Suprapubic skin (tissue), 4 donors: ENCODE results near the gene ACER3. TPM values are rescaled to one million over a fixed set of nuclear protein-coding genes. Genes with fewer than 3 reads are reported as not detected.

ENCODE experiments used
- DNase-seq, 2 donors: peaks; one replicate each; pipeline ENCODE4 v3.0.0-alpha.2; 2019; ENCODE audit warnings: low spot score in 2 of 2
- H3K27ac ChIP-seq: fragments of 200-600 bp; sonication (generic); one replicate; pipeline ENCODE4 v1.5.1; 2019
- H3K27me3 ChIP-seq: fragments of 200-600 bp; sonication (generic); one replicate; pipeline ENCODE4 v1.5.1; 2019
- H3K36me3 ChIP-seq: fragments of 200-600 bp; sonication (generic); one replicate; pipeline ENCODE4 v1.5.1; 2019
- H3K4me1 ChIP-seq: fragments of 200-600 bp; sonication (generic); one replicate; pipeline ENCODE4 v1.5.1; 2019
- H3K4me3 ChIP-seq: fragments of 200-600 bp; sonication (generic); one replicate; pipeline ENCODE4 v1.5.1; 2019; ENCODE audit warnings: mild to moderate bottlenecking
- H3K9me3 ChIP-seq: fragments of 200-600 bp; sonication (generic); one replicate; pipeline ENCODE4 v1.5.1; 2019
- EP300 ChIP-seq: sonication (generic); formaldehyde crosslinking; IDR thresholded peaks from one replicate; pipeline ENCODE4 v1.6.1; 2017; ENCODE audit warnings: antibody characterized with exemption
- POLR2A ChIP-seq, 2 donors: fragments of 450-650 bp; IDR thresholded peaks; one replicate each; pipeline ENCODE4 v1.6.1; 2017; ENCODE audit warnings: antibody characterized with exemption in 2 of 2, mild to moderate bottlenecking in 2 of 2, moderate library complexity in 2 of 2
- POLR2AphosphoS5 ChIP-seq, 3 donors: sonication (generic); formaldehyde crosslinking; IDR thresholded peaks; one replicate each; pipeline ENCODE4 v1.6.1; 2017; ENCODE audit warnings: antibody characterized with exemption in 3 of 3
- WGBS: methylation state at CpG from one replicate; pipeline ENCODE4 v1.1.5; 2018; 5-methylcytosine and 5-hydroxymethylcytosine counted together
- total RNA-seq, 4 donors: library from RNA; depleted of rRNA; stranded (reverse); fragments of >200 nt; gene quantifications; one replicate each; pipeline ENCODE4 v1.1.0, GENCODE V29; 2016
- TF ChIP-seq, protein P1 (sequence below), 2 donors: fragments of 200-600 bp in 1 of 2; fragments of 450-650 bp in 1 of 2; sonication (generic) in 1 of 2; IDR thresholded peaks; one replicate each; pipeline ENCODE4 v1.5.1; 2016 to 2019; ENCODE audit warnings: antibody characterized with exemption in 2 of 2, mild to moderate bottlenecking in 1 of 2, moderate library complexity in 1 of 2

Gene ACER3
- total RNA-seq, 4 donors from 2014 or later = 8.9 to 10.1 (median 9.5) TPM

DNA sequence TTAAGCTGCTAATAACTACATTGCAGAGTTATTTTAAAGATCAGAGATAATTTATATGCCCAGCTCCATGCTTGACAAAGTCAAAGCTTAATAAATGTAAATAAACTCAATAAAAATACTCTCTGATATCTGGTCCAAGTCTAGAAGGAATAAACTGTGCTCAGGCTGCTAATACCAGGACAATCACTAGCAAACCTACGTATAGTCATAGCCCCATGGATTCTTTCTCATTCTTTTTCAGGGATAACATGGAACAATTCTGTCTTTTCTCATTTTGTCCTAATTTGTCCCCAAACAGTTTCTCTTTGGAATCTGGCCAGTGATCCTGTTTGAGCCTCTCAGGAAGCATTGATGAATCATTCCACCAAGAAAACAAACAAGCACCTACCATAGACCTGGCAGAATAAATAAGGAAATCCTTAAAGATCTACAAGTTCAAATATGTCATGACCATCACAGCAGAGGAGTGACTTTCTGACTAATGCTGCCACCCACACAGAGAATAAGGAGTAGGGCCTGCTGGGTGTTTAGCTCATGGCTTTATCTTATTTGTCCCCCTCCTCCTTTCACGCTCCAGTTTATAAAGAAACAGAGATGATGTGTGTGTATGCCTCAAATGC is 159.4 kb downstream of the ACER3 start:
- DNase-seq = no peak
- H3K27ac ChIP-seq = no peak overlapping the region
- 85% methylated on average over 2 of the region's 2 CpGs for WGBS

DNA sequence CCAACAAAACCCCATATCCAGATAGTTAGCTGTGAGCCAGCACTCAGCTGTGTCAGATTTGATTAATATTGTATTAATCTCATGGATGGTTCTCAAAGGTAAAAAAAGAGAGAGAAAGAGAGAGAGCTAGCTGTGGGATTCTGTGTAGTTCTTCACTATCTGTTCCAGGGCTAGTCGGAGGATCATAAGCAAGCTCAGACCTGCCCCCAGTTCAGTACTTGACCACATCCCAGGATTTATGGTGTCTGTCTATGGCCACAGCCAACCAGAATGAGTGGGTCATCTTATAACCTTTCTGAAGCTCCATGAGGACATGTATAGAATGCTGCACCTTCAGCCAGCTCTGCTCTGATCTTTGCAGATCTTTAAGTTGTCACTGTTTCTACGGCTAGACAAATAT is 160.0 kb downstream of the ACER3 start:
- Histone ChIP-seq H3K4me3 (no peak overlapping the region), H3K27ac (no peak overlapping the region), H3K9me3 (no peaks in the 10 kb centered on the region), H3K27me3 (no peaks in the 10 kb centered on the region), H3K36me3 (peaks cover 13% of the 10 kb centered on the region), H3K4me1 (peaks cover 4% of the 10 kb centered on the region)
- 87% methylated on average over 2 of the region's 2 CpGs for WGBS
- TF ChIP-seq EP300 (no peak), POLR2AphosphoS5 (IDR thresholded peaks at IDR 0.05) (no peak), POLR2A (IDR thresholded peaks at IDR 0.05) (no peak)
- TF ChIP-seq, protein P1, sequence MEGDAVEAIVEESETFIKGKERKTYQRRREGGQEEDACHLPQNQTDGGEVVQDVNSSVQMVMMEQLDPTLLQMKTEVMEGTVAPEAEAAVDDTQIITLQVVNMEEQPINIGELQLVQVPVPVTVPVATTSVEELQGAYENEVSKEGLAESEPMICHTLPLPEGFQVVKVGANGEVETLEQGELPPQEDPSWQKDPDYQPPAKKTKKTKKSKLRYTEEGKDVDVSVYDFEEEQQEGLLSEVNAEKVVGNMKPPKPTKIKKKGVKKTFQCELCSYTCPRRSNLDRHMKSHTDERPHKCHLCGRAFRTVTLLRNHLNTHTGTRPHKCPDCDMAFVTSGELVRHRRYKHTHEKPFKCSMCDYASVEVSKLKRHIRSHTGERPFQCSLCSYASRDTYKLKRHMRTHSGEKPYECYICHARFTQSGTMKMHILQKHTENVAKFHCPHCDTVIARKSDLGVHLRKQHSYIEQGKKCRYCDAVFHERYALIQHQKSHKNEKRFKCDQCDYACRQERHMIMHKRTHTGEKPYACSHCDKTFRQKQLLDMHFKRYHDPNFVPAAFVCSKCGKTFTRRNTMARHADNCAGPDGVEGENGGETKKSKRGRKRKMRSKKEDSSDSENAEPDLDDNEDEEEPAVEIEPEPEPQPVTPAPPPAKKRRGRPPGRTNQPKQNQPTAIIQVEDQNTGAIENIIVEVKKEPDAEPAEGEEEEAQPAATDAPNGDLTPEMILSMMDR (IDR thresholded peaks at IDR 0.05) = no peak
- no peak for DNase-seq

More for the DNA sequence above, 159.4 kb downstream of the ACER3 start:
- peaks cover 13% of the 10 kb centered on the region for H3K36me3 ChIP-seq
- H3K4me1 ChIP-seq = peaks cover 4% of the 10 kb centered on the region
- H3K27me3 ChIP-seq = no peaks in the 10 kb centered on the region
- no peak overlapping the region for H3K4me3 ChIP-seq
- no peaks in the 10 kb centered on the region for H3K9me3 ChIP-seq
- no peak for TF ChIP-seq EP300
- no peak for TF ChIP-seq POLR2A (IDR thresholded peaks at IDR 0.05)
- TF ChIP-seq, protein P1 (IDR thresholded peaks at IDR 0.05) = no peak
- TF ChIP-seq POLR2AphosphoS5 (IDR thresholded peaks at IDR 0.05) = no peak

DNA sequence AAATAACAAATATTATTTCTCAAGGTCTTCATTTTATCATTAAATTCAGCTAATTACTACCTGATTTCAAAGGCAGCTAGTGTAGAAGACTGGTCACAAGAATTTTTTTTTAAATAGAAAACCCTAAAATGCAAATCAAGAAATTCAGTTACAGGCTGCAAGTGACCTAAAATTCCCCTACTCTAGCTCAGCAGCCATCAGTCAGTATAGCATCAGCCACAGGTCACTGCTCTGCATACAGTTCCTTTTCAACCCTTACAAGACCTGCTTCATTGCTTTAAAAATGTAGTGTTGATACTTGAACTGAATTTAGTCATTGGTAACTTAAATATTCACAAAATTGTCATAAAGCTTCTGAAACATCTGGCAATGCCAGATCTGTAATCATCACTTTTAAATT is 164.0 kb downstream of the ACER3 start:
- Histone ChIP-seq H3K27ac (no peak overlapping the region), H3K4me3 (no peak overlapping the region), H3K4me1 (peaks cover 4% of the 10 kb centered on the region), H3K27me3 (no peaks in the 10 kb centered on the region), H3K9me3 (no peaks in the 10 kb centered on the region), H3K36me3 (peaks cover 6% of the 10 kb centered on the region)
- TF ChIP-seq, protein P1 (IDR thresholded peaks at IDR 0.05) = no peak
- TF ChIP-seq POLR2A (IDR thresholded peaks at IDR 0.05) (no peak), POLR2AphosphoS5 (IDR thresholded peaks at IDR 0.05) (no peak), EP300 (no peak)
- no peak for DNase-seq

DNA sequence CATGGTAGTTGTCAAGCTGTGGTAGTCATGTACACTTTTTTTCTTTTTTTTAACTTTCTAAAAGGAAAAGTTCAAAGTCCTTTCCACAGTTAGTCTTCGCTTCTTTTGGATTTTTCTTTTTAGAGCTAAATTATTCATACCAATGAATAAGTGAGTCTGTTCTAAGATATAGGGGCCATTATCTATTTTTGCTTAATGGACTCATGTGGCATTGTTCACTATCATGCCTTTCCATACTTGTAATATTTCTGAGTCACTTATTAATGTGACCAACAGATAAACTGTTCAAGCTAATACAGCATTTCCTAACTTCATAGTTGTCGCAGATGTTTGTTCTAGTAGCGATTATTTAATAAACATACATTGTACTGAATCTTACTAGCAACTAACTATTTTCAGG is 165.5 kb downstream of the ACER3 start:
- no peak for DNase-seq
- TF ChIP-seq, protein P1 (IDR thresholded peaks at IDR 0.05) = no peak
- no peak for TF ChIP-seq POLR2A (IDR thresholded peaks at IDR 0.05)
- TF ChIP-seq POLR2AphosphoS5 (IDR thresholded peaks at IDR 0.05) = no peak
- TF ChIP-seq EP300 = no peak
- Histone ChIP-seq H3K4me3 (no peak overlapping the region), H3K9me3 (no peaks in the 10 kb centered on the region), H3K27me3 (peaks cover 13% of the 10 kb centered on the region), H3K4me1 (no peaks in the 10 kb centered on the region), H3K27ac (no peak overlapping the region), H3K36me3 (peaks cover 6% of the 10 kb centered on the region)
- 95% methylated on average over 3 of the region's 3 CpGs for WGBS

DNA sequence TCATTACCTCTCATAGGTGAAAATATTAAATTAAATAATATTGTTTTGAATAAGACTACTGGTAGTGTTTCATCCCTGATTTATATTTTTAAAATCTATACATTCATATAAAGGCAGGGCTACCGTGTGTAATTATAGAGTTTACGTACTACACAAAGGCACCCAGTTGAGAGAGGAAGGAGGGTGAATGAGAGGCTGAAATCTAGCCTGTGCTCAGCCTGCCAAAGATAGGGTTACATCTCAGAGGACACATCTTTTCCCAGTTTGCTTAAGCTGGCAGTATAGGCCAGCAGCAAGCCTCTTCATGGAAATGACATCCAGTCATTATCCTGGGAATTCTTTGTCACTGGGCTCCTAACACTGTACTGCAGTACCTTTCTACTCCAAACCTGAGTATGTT is 166.0 kb downstream of the ACER3 start:
- no peak for TF ChIP-seq EP300
- TF ChIP-seq, protein P1 (IDR thresholded peaks at IDR 0.05) = no peak
- H3K27ac ChIP-seq = no peak overlapping the region
- 93% methylated on average over 2 of the region's 2 CpGs for WGBS
- H3K36me3 ChIP-seq = peaks cover 6% of the 10 kb centered on the region
- H3K4me1 ChIP-seq = no peaks in the 10 kb centered on the region
- H3K27me3 ChIP-seq = peaks cover 13% of the 10 kb centered on the region
- H3K4me3 ChIP-seq = no peak overlapping the region
- no peak for DNase-seq
- no peaks in the 10 kb centered on the region for H3K9me3 ChIP-seq
